Measurements from ENCODE around the gene RAI14. TPM values are rescaled to one million over a fixed set of nuclear protein-coding genes. Genes with fewer than 3 reads are reported as not detected.

Gene RAI14
- total RNA-seq, 4 donors from 2014 or later: 26.9 to 40.4 (median 32.1) TPM

- TF ChIP-seq CTCF (IDR thresholded peaks at IDR 0.05): no peak
- no peak for TF ChIP-seq POLR2A (IDR thresholded peaks at IDR 0.05)
- intact Hi-C loops (cut with DNase I; ENCODE audit: low total_unique reads): loop anchor here (10.0 kb wide), 1 partner anchor 681 kb away; no protein-coding TSS in a partner anchor
- DNase-seq (ENCODE audit: low spot score in 2 of 2): no peak
- H3K4me3 ChIP-seq (ENCODE audit: low read depth, poor library complexity, severe bottlenecking): no peak overlapping the region
- 85 to 93% methylated on average over 7 of the region's 7 CpGs for WGBS, 2 donors
Observed at GRCh38 chr5:34663771-34664496, 7.8 kb downstream of the RAI14 start.

- no peak for TF ChIP-seq CTCF (IDR thresholded peaks at IDR 0.05)
- no peak for TF ChIP-seq POLR2A (IDR thresholded peaks at IDR 0.05)
- DNase-seq (ENCODE audit: low spot score in 2 of 2): no peak
- intact Hi-C loops (cut with DNase I; ENCODE audit: low total_unique reads): loop anchor here (5.0 to 10.0 kb wide), 2 partner anchors 678 to 1189 kb away; no protein-coding TSS in a partner anchor
- WGBS, 2 donors: 88 to 92% methylated on average over 8 of the region's 8 CpGs
- no peak overlapping the region for H3K4me3 ChIP-seq (ENCODE audit: low read depth, poor library complexity, severe bottlenecking)
Observed at GRCh38 chr5:34666392-34667080, 10.4 kb downstream of the RAI14 start.

DNA sequence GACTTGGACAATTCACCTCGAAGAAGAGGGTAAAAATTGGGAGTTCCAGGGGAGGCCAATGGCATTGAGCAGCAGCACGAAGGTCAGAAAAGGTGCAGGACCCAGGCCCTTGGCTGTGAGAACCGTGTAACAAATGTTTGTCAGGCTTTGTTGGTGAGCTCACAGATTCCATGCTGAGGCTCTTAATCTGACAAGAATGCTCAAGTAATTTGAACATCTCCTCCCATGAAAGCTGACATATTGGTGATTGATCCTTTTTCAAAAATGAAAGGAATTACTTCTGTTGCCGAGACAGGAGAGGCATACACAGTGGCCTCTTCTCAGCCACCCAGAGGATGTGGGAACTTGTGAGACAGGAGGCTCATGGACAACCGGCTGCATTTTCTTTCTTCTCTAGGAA is 11.6 kb downstream of the RAI14 start:
- no peak for DNase-seq (ENCODE audit: low spot score in 2 of 2)
- 85 to 88% methylated on average over 5 of the region's 5 CpGs for WGBS, 2 donors
- no peak for TF ChIP-seq CTCF (IDR thresholded peaks at IDR 0.05)
- TF ChIP-seq POLR2A (IDR thresholded peaks at IDR 0.05): no peak
- intact Hi-C loops (cut with DNase I; ENCODE audit: low total_unique reads): loop anchor here (5.0 to 10.0 kb wide), 2 partner anchors 677 to 1190 kb away; no protein-coding TSS in a partner anchor
- H3K4me3 ChIP-seq (ENCODE audit: low read depth, poor library complexity, severe bottlenecking): no peak overlapping the region

DNA sequence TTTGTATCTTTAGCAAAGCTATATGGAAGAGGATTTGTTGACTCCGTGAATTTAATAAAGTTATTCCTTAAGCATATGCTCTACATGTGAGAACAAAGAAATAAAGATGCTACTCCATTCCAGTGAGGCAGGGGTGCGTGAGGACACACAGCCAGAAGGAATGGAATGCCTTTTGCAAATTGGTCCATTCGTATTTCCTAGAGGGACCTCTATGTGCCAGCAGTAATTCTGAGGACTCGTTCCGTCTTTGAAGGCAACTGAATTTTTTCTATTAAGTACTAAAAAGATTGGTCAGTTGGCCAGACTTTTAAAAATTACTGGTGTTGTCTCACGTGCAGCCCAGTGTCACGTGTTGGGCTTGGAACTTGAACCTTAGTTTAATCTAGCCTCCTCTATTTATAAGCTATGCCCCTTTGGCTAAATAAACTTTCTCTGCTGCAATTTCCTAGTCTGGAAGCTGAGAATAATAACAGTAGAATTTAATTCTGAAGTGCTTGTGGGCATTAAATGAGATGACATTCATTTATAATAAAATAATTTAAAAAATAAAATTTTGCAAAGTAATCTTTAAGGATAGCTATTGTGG is 13.9 kb downstream of the RAI14 start:
- no peak for DNase-seq (ENCODE audit: low spot score in 2 of 2)
- TF ChIP-seq POLR2A (IDR thresholded peaks at IDR 0.05) (no peak), CTCF (IDR thresholded peaks at IDR 0.05) (no peak)
- intact Hi-C loops (cut with DNase I; ENCODE audit: low total_unique reads): loop anchor here (5.0 to 10.0 kb wide), 2 partner anchors 675 to 1193 kb away; no protein-coding TSS in a partner anchor
- 64 to 67% methylated on average over 7 of the region's 7 CpGs for WGBS, 2 donors
- no peak overlapping the region for H3K4me3 ChIP-seq (ENCODE audit: low read depth, poor library complexity, severe bottlenecking)

GRCh38 chr5:34672196-34672595 is 16.1 kb downstream of the RAI14 start:
- 97 to 100% methylated on average over 1 of the region's 1 CpG for WGBS, 2 donors
- H3K4me3 ChIP-seq (ENCODE audit: low read depth, poor library complexity, severe bottlenecking): no peak overlapping the region
- intact Hi-C loops (cut with DNase I; ENCODE audit: low total_unique reads): no loop called here
- DNase-seq (ENCODE audit: low spot score in 2 of 2): no peak
- TF ChIP-seq POLR2A (IDR thresholded peaks at IDR 0.05): no peak
- TF ChIP-seq CTCF (IDR thresholded peaks at IDR 0.05): no peak

Measured in lower leg skin (tissue), 4 donors.